Activated CD4-positive, alpha-beta T cell treated with anti-CD3 and anti-CD28 coated beads for 4 hours (primary cell): ENCODE measurements around the gene SGCD.

ENCODE experiments used
- DNase-seq, 2 donors: peaks; one replicate each; pipeline ENCODE4 v3.0.0-alpha.2; 2020

Gene SGCD

GRCh38 chr5:156815988-156816599 lies 489.1 kb downstream of the SGCD start:
- DNase-seq: no peak
